Measurements from ENCODE around the gene GPALPP1.
"Not testable (repeated sequence)": the region's sequence is repeated elsewhere in the genome, so short reads cannot be mapped to it uniquely, and the experiment has no call there.

Gene GPALPP1, protein sequence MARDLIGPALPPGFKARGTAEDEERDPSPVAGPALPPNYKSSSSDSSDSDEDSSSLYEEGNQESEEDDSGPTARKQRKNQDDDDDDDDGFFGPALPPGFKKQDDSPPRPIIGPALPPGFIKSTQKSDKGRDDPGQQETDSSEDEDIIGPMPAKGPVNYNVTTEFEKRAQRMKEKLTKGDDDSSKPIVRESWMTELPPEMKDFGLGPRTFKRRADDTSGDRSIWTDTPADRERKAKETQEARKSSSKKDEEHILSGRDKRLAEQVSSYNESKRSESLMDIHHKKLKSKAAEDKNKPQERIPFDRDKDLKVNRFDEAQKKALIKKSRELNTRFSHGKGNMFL

DNA sequence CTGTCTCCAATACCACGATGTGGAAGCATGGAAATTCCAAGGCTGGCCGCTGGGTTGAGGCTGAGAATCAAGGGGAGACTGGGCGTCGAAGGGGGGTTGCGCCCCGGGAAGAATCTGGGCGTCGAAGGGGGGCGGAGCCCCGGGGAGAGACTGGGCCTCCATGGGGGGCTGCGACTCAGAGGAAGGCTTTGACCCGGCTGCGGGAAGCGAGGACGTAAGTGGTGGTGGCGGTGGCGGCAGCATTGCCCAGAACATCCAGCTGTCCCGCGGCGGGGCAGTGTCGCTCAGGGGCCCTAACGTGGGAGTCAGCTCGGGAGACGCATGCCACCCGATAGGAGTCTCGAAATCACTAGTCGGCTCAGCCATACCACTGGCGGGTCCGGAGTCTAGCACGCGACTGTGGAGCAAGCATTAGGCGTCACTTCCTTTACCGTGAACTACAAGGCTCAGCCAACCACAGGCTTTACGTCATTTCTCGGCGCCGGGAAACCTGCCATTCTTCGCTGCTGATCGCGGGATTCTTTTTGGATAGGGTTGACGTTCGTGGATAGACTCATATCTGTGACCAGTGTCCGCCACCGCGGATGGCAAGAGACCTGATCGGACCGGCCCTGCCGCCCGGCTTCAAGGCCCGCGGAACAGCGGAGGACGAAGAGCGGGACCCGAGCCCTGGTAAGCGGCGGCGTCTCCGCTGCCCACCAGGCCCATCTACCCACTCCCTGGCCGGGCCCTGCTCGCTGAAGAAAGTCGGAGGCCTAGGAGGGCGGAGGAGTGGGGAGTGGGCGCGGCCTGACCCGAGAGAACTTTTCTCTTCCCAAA lies at the start of gene GPALPP1, which contains the start of gene NUFIP1:
GPALPP1 (plus strand) TSS at position 468 of the 819 bp plus-strand sequence; CDS start at position 585, 117 bp downstream.
NUFIP1 (minus strand) TSS at position 401 of the 819 bp plus-strand sequence; CDS start at position 366, 35 bp downstream.
- DNase-seq = peak; percentile 33

GRCh38 chr13:44943411-44943810 lies 45.9 kb upstream of the GPALPP1 start:
- not testable (repeated sequence) for DNase-seq

DNA sequence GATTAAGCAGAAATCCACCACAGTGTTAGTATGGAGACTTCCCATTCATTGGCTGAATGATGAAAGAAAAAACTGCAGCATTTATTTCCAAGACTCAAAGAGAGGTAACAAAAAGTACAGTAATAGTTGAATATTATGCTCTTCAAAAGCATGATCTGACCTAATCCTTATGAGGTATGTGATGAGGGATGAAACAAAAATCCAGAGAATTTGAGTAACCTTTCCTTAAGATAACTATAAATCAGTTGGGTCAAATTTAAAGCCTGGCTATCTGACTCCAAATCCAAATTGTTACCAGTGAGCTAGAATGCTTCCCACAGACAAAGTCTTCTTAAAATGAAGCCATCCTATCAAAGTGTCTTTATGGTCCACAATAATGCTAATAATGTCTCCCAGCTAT lies 38.2 kb upstream of the GPALPP1 start:
- DNase-seq = no peak

DNA sequence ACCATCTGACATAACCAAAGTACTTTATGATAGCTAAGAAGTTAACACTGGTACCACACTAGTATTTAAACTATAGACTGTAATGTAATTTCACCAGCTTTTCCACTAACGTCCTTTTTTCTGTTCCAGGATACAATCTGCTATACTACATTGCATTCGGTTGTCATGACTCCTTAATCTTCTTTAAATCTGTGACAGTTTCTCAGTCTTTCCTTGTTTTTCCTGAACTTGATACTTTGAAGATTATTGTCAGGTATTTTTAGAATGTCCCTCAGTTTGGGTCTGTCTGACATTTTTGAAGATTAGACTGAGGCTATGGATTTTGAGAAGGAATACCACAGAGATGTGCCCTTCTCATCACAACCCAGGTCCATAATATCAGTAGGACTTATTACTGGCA lies 36.7 kb upstream of the GPALPP1 start:
- no peak for DNase-seq

GRCh38 chr13:44954224-44954623 lies 35.1 kb upstream of the GPALPP1 start:
- DNase-seq = no peak

DNA sequence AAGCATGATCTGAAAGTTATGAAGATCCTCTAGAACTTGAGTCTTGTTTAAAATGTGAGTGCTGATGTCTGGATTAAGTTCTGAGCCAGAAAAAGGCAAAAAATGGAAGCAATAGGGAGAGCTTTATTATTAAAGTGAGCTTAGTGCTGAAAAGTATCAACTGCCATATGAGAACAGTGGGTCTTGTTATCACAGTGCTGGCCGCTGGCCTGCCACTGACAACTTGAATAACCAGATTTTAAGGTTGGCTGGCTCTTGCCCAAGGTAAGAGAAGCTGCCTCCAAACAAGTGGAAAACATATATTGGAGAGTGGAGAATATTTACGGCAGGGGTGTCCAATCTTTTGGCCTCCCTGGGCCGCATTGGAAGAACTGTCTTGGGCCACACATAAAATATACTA lies 33.9 kb upstream of the GPALPP1 start:
- no peak for DNase-seq

GRCh38 chr13:44961997-44962396 lies 27.3 kb upstream of the GPALPP1 start:
- no peak for DNase-seq

- DNase-seq = no peak
Measured at GRCh38 chr13:44967704-44968433, 21.5 kb upstream of the GPALPP1 start.

DNA sequence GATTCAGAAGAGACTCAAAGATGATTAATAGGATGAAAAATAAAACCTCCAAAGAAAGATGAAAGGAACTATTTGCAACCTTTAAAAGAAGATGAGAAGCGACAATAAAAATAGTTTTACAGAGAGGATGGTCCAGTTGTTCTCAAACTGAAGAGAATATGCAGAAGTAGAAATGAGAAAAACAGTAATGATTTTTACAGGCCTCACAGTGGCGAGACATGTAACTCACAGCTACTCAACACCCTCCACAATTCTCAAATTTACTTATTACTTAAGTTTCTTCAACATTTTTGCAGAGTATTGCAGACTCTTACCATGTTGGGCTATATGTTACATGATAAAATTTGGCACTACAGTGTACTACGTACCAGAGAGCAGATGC lies 20.9 kb upstream of the GPALPP1 start:
- DNase-seq = no peak

- DNase-seq = no peak
Measured at GRCh38 chr13:44969551-44970484, 19.5 kb upstream of the GPALPP1 start.

GRCh38 chr13:44971656-44972595 lies 17.4 kb upstream of the GPALPP1 start:
- no peak for DNase-seq

- no peak for DNase-seq
Measured at GRCh38 chr13:44972956-44973581, 16.3 kb upstream of the GPALPP1 start.

DNA sequence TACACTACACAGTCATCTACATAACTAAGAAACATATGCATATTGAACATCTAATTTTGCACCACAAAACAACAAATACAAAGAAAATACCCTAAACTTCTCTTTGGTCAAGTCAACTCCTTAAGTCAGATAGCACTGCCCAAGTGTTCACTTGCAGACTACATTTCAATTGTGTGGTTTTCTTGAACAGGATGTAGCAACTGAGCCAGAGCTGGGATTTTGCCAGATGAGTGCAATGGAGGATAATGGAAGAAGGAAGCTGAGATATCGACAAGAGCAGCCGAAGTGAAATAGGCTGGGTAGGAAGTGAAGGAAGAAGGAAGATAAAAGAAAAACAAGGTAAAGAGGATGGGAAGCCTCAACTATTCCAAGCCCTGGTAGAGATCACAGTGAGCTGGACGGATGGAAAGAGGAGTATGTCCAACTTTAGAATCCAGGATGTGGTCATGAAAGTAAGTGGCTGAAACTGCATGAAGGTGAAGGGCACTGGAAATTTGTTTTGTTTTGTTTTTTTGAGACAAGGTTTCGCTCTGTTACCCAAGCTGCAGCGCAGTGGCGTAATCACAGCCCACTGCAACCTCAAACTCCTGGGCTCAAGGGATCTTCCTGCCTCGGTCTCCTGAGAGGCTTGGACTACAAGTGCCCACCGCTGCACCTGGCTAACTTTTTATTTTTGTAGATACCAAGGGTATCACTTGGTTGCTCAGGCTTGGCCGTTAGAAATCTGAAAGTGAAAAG lies 15.1 kb upstream of the GPALPP1 start:
- no peak for DNase-seq

GRCh38 chr13:44976196-44976595 lies 13.1 kb upstream of the GPALPP1 start:
- DNase-seq = no peak

DNA sequence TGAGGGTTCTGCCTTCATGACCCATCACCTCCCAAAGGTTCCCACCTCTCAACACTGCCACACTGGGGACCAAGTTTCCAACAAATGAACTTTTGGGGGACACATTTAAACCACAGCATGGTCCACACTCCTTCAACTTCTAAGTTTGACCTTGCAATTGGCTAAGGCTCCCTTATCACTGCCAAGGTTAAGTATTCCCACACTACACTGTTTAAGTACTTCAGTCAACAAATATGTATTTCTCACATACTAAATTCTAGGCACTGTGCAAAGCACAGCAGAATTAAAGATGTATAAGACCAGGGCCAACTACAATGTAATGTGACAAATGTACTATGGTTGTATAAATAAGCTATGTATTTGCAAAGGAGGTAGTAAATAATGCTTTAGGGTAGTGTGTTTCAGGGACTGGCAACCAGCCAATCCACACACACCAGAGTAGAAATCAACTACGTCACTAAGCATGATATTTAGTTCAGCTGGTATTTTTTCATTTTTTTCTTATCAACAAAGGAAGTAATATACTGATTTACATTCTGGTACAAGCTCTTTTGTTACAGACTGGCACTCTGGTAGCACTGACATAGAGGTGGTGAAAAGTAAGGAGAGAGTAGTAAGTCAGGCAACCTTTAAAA lies 12.3 kb upstream of the GPALPP1 start:
- no peak for DNase-seq

DNA sequence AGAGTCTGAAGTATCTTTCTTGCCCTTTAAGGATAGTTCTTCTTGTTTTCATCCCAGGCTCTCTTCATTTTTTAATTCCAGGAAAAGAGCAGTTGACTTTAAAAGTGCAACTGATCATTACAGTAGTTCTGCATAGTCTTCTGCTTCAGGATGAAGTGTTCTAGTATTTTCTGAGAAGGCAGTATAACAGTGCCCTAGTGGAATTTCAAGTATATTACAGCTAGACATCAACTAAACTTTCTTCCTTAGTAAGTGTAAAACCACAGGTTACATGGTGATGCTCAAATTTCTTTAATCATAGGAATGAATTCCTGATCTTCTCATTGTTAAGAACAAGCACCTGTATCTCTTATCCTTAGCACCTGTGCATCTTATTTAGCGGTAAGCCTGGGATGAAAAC lies 11.0 kb upstream of the GPALPP1 start:
- DNase-seq = no peak

GRCh38 chr13:44989941-44990340 lies 603 bp downstream of the GPALPP1 start:
- no peak for DNase-seq

DNA sequence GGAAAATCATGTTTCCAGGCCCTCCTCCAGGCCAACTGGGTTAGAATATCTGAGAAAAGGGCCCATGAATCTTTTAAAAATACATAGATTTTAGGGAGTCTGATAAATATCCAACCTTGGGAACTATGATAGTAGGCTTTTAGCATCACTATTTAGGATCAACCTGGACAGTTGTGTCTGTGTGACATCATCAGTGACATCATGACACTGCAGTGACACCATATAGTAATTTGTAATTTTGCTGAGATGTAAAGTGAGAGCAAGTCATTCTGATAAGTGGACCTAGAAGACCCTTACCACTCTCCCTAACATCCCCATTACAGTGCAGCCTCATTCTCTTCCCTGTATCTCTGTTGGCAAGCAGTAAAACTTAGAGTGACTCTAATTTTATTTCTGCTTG lies 14.1 kb downstream of the GPALPP1 start:
- no peak for DNase-seq

- no peak for DNase-seq
Measured at GRCh38 chr13:45004096-45004495, 14.8 kb downstream of the GPALPP1 start.
